ENCODE data around the gene HOXC12.

The HOXC12 gene

GRCh38 chr12:53983950-53984572 is 29.4 kb downstream of the HOXC12 start:
- no peak for DNase-seq (ENCODE audit: low read depth in 3 of 3)

GRCh38 chr12:53984901-53985691 is 30.4 kb downstream of the HOXC12 start, which contains the start of gene HOXC10:
Gene HOXC10, plus strand, starts transcription at chr12:53985146. Its CDS starts 114 bp downstream, at chr12:53985260.
- peak; percentile 44 to 70 (median 69) for DNase-seq (ENCODE audit: low read depth in 3 of 3)

- DNase-seq (ENCODE audit: low read depth in 3 of 3): no peak
These were observed 30.9 kb downstream of the HOXC12 start for GRCh38 chr12:53985692-53985993.

GRCh38 chr12:53985994-53986685 is 31.4 kb downstream of the HOXC12 start:
- DNase-seq (ENCODE audit: low read depth in 3 of 3): no peak

- DNase-seq (ENCODE audit: low read depth in 3 of 3): no peak
These were observed 32.2 kb downstream of the HOXC12 start for GRCh38 chr12:53986686-53987483.

GRCh38 chr12:53987787-53988230 is 33.1 kb downstream of the HOXC12 start:
- DNase-seq (ENCODE audit: low read depth in 3 of 3): no peak

- DNase-seq (ENCODE audit: low read depth in 3 of 3): no peak
These were observed 34.0 kb downstream of the HOXC12 start for GRCh38 chr12:53988541-53989226.

GRCh38 chr12:53989227-53990113 is 34.8 kb downstream of the HOXC12 start:
- DNase-seq (ENCODE audit: low read depth in 3 of 3): no peak

- DNase-seq (ENCODE audit: low read depth in 3 of 3): no peak
These were observed 35.8 kb downstream of the HOXC12 start for GRCh38 chr12:53990311-53991076.

GRCh38 chr12:53991077-53991460 is 36.4 kb downstream of the HOXC12 start:
- no peak for DNase-seq (ENCODE audit: low read depth in 3 of 3)

GRCh38 chr12:53992377-53992889 is 37.7 kb downstream of the HOXC12 start:
- DNase-seq (ENCODE audit: low read depth in 3 of 3): no peak

- no peak for DNase-seq (ENCODE audit: low read depth in 3 of 3)
These were observed 38.7 kb downstream of the HOXC12 start for GRCh38 chr12:53993162-53994008.

- no peak for DNase-seq (ENCODE audit: low read depth in 3 of 3)
These were observed 39.2 kb downstream of the HOXC12 start for GRCh38 chr12:53994009-53994263.

GRCh38 chr12:53994264-53995001 is 39.7 kb downstream of the HOXC12 start:
- no peak for DNase-seq (ENCODE audit: low read depth in 3 of 3)

GRCh38 chr12:53995002-53995377 is 40.3 kb downstream of the HOXC12 start:
- DNase-seq (ENCODE audit: low read depth in 3 of 3): no peak

- no peak for DNase-seq (ENCODE audit: low read depth in 3 of 3)
These were observed 40.9 kb downstream of the HOXC12 start for GRCh38 chr12:53995378-53996239.
